Measurements from ENCODE around the gene CD300LB.

DNA sequence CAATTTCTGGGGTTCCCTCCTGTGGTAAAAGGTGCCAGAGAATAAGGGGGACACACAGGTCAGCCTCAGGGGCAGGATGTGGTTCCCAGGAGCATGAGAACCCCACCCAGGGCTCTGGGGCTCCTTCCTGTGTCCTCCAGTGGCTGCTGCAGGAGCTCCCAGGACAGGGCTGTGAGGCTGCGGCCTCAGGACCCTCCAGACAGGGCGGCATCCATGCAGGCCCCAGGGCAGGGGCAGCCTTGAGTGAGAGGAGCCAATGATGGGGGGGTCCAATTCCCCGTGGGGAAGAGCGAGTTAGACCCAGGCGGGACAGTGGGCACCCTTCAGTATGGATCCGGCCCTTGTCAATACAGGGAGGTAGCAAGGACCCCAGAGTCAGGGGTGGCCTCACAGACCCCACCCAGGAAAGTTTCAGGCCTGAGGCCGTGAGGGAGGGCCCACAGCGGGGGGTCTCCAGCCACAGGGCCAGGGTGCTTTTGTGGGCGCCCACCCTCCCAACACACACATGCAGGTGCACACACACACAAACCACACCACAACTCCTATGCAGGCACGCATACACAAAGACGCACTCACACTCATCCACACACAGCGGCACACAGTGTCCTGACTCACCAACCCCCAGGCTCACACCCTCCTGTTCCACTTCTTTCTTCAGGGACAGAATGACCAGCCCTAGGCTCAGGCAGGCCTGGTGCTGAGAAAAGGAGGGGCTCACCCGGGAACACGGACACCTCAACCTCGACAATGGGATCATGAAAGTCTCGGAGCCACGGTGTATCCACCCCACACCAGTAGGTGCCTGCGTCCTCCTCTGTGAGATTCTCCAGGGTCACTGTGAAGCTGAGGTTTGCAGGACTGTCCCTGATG lies 12.9 kb upstream of the CD300LB start:
- TF ChIP-seq GATA2 (IDR thresholded peaks at IDR 0.05; ENCODE audit: low read depth, low read length) (no peak), GATA3 (IDR thresholded peaks at IDR 0.05; ENCODE audit: low read depth, low read length) (no peak)

Measured in SH-SY5Y (cell line).